Activated CD4-positive, alpha-beta T cell treated with anti-CD3 and anti-CD28 coated beads, Interleukin-2, amount 50 U/mL, for 16 hours (primary cell): ENCODE results near the gene ACD.

ENCODE experiments used
- DNase-seq: peaks from one replicate; pipeline ENCODE4 v3.0.0-alpha.2; 2020

Gene ACD

DNA sequence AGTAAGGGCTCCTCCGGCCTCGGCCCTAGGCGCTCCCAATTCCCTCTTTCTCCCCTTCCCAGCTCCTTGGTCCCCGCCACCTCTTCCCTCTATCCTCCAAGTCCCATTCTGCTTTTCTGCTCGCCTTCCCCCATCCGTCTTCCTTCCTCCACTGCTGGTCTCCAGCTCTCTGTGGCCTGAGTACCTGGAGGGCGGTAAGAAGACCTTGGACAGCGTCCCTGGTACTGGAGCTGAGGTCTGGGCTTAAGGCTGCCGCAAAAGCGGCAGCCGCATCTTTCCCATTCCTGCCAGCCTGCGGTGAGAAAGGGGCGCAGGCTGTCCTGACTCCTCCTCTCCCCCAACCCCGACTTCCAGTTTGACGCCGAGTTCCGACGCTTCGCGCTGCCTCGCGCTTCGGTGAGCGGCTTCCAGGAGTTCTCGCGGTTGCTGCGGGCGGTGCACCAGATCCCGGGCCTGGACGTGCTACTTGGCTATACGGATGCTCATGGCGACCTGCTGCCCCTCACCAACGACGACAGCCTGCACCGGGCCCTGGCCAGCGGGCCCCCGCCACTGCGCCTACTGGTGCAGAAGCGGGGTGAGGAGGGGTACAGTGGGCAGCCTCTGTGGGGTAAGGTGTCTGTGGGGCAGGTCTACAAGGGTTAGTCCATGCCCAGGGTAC lies 1.2 kb upstream of the ACD start:
- DNase-seq: peak; percentile 31

GRCh38 chr16:67660564-67661028 lies 536 bp upstream of the ACD start, which contains the start of gene PARD6A:
Gene PARD6A (plus strand): TSS chr16:67660960. CDS start chr16:67661039, 79 bp downstream.
- DNase-seq: peak; percentile 98

GRCh38 chr16:67658849-67659674 lies 998 bp downstream of the ACD start:
- no peak for DNase-seq

- DNase-seq: no peak
Measured at GRCh38 chr16:67657751-67658518, 2.1 kb downstream of the ACD start.

DNA sequence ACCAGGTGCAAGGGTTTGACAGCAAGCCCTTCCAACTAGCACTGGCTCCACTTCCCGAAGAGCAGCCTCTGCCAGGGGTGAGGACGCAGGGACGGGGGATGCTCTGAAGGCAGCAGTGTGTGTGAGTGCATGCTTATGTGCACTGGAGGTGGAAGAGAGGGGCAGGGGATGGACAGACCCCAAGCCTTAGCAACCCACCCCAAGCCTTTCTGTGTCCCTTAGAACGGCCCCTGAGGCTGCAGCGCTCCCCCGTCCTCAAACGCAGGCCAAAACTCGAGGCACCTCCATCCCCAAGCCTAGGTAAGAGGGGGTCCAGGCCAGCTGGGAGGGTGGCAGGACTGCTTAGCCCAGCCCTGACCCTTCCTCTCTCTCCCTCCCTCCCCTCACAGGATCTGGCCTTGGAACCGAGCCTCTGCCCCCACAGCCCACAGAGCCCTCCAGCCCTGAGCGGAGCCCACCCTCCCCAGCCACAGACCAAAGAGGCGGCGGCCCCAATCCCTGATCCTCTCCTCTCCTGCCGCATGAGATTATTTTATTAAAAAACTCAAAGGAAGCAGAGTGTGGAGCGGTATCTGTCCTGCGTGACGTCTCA lies 2.9 kb downstream of the ACD start:
- no peak for DNase-seq

DNA sequence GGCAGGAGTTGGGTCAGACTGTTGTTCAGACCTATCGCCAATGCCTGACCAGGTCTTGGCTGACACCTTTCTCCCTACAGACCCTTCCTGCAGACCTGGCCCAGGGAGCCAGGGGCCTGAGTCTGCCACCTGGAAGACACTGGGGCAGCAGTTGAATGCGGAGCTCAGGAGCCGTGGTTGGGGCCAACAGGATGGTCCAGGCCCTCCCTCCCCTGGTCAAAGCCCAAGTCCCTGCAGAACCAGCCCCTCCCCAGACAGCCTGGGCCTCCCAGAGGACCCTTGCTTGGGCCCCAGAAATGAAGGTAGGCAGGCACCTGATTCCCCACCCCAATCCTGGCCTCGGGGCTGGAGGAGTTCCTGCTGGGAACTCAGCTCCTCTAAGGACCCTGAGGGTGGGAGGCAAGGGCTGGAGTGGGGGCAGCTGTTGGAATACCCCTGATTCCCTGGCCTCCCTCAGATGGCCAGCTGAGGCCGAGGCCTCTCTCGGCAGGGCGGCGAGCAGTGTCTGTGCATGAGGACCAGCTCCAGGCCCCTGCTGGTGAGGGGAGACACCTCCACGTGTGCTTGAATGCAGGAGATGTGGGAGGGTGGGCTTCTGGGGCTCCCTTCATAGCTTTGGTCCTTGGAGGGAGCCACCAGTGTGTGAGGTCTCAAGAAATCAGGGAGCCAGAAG lies 3.6 kb downstream of the ACD start:
- no peak for DNase-seq

DNA sequence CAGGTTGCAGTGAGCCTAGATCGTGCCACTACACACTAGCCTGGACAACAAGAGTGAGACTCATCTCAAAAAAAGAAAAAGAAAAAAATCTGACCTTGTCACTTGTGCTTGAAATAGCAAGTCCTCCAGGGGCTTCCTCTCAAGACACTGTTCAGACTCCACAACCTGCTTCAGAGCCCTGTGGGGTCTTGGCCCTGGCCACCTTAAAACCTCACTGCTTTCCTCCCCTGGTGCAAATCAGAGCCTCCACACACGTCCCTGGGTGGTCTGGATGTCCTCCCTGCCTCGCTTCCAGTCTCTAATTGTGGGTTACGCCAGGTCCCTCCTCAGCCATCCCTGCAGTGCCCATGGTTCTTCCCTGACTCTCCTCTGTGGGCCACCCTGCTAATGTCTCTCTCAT lies 4.7 kb downstream of the ACD start:
- DNase-seq: no peak

DNA sequence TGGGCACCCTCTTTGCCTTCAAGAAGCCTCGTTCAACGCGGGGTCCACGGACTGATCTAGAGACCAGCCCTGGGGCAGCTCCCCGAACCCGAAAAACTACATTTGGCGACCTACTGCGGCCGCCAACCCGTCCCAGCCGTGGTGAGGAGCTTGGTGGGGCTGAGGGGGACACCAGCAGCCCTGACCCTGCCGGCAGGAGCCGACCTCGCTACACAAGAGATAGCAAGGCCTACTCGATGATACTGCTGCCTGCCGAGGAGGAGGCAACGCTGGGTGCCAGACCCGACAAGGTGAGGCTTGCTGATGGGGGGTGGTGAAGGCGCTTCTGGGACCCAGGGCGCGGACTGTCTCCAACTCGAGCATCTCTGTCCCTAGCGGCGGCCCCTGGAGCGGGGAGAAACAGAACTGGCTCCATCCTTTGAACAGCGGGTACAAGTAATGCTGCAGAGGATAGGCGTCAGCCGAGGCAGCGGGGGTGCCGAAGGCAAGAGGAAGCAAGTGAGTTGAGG lies 5.6 kb downstream of the ACD start:
- no peak for DNase-seq

DNA sequence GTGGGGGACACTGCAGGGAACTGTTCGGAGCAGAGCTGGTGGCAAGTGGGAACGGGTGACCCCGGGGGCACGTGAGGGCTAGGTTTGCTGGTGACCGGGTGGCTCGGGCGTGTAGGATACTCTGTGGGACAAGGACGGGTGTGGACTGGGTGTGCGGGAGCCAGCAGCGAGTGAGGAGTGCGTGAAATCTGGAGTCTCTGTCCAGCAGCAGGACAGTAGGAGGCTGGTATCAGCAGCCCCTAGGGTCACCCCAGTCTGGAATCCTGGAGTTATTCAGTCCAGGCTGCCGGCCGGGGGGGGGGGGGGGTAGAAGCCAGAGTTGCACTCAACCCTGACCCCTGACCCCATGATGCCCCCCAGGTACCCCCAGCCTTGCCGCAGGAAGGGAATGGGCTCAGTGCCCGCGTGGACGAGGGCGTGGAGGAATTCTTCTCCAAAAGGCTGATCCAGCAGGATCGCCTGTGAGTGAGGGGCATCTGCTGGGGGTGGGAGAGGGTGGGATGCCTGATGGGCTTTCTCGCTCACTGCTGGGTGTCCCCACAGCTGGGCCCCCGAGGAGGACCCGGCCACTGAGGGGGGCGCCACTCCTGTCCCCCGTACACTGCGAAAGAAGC lies 6.2 kb downstream of the ACD start:
- no peak for DNase-seq

- DNase-seq: no peak
Measured at GRCh38 chr16:67653128-67653788, 6.8 kb downstream of the ACD start.

DNA sequence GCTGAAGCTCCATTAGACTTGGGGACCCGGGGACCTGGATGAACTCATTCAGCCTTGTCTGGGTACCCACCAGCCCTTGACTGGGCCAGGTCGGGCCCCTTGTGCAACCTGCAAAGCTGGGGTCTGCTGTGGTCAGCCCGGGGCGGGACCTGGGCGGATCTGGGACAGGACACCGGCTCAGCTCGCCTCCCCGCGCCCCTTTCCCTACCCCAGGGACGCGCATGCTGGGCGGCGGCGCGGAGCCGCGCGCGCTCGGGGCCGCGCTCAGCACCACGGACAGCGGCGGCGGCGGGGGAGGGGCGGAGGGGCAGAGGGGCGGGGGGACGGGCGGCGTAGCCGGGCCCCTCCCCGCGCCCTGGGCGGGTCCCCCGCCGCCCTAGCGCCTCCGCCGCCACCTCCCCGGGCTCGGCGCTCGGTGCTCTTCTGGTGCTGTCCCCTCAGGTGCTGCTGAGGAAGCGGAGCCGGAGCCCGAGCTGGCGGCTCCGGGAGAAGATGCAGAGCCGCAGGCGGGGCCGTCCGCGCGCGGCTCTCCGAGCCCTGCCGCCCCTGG lies 7.4 kb downstream of the ACD start:
- DNase-seq: no peak

GRCh38 chr16:67651847-67652246 lies 8.2 kb downstream of the ACD start:
- DNase-seq: no peak

DNA sequence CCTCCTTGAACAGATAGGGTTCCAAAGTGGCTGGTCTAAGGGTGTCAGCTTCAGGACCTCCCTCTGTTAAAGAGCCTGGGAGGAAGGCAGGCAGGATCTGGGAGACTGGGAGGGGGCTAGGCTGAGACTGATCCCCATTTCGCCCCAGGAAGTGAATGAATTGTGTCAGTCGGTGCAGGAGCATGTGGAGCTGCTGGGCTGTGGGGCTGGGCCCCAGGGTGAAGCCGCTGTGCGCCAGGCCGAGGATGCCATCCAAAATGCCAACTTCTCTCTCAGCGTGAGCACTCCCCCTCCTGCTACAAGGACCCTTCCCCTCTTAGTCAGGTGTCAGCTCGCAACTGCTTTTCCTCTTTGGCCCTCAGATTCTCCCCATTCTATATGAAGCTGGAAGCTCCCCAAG lies 9.0 kb downstream of the ACD start:
- DNase-seq: no peak

DNA sequence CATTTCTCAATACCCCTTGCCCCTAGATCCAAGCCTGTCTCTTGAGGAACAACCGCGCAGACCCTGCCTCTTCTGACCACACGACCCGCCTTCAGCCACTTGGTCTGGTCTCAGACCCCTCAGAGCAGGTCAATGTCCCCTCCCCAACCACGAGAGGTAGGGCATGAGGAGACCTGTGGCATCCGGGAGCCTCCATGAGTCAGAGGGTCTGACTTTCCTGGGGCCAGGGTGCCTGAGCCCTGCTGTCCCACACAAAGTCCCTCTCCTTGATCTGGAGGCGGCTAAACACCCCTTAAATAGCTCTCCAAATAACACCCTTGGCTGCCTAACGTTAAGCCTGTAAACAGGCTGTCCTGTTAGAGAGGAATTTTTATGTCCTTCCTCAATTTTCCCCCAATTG lies 10.0 kb downstream of the ACD start:
- no peak for DNase-seq

DNA sequence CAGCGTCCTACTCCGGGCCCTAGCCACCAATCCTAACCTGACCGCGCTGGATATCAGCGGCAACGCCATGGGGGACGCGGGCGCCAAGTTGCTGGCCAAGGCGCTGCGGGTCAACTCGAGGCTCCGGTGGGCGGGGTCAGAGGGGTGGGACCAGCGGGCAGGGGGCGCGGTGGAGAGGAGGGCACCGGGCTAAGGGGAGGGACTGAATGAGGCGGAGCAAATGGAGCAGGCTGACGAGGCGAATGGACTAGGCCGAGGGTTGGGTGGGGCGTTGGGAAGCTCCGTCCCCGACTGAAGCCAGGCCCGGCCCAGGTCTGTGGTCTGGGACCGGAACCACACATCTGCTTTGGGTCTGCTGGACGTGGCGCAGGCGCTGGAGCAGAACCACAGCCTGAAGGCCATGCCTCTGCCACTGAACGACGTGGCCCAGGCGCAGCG lies 10.5 kb downstream of the ACD start:
- no peak for DNase-seq

DNA sequence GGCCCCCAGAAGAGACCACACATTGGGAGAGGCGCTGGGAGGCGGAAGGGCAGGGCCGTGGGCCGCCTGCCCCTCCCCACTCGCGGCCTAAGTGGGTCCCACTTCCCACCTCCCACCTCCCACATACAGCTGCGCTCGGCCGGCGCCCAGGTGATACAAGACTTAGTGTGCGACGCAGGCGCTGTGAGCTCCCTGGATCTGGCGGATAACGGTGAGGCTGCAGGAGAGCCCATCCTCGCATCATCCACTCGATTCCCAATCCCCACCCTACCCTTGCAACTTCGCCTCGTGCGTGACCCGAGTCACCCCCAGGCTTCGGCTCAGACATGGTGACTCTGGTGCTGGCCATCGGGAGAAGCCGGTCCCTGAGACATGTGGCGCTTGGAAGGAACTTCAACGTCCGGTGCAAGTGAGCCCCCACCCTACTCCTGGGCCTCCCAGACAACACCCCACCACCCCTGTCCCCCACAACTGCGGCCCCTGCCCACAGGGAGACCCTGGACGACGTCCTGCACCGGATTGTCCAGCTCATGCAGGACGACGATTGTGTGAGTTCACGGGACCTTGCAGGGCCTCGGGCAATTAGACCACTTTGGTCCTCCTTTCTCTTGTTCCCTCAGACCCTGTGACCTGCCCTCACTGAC lies 11.2 kb downstream of the ACD start:
- no peak for DNase-seq

DNA sequence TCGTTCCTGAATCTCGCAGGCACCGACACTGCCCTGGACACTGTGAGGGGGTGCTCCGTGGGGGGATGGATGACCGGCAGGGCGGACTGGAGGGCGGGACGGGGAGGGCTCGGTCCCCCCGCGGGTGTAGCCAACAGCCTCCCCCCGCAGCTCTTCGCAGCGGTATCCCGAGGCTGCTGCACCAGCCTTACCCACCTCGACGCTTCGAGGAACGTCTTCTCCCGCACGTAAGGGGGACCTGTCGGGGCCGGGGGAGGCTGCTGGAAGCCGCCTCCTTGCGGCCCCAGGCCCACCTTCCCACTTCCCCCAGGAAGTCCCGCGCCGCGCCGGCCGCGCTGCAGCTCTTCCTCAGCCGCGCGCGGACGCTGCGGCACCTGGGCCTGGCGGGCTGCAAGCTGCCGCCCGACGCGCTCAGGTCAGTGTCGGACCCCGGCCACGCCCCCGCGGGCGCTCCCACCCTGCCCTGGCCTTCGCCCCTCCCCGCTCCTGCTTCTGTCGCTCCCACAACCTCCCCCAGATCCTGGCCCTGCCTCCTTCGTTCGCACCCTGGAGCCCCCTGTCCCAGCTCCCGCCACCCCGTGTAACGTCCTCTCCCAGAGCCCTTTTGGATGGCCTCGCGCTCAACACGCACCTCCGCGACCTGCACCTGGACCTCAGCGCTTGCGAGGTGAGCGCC lies 11.8 kb downstream of the ACD start:
- DNase-seq: no peak

- no peak for DNase-seq
Measured at GRCh38 chr16:67647681-67648080, 12.4 kb downstream of the ACD start.

- DNase-seq: no peak
Measured at GRCh38 chr16:67647111-67647651, 12.9 kb downstream of the ACD start.
